HG03060 (cell line): Measurements from ENCODE around the gene DNAJB14.

Experiments
- ATAC-seq: cut with Tn5 transposase; IDR thresholded peaks from one replicate; pipeline ENCODE4 v1.9.1; 2021; ENCODE audit warnings: low read depth, moderate number of reproducible peaks; ENCODE audit not compliant: unreplicated experiment

DNAJB14 gene

GRCh38 chr4:99875071-99875470 lies 71.3 kb downstream of the DNAJB14 start:
- no peak for ATAC-seq

DNA sequence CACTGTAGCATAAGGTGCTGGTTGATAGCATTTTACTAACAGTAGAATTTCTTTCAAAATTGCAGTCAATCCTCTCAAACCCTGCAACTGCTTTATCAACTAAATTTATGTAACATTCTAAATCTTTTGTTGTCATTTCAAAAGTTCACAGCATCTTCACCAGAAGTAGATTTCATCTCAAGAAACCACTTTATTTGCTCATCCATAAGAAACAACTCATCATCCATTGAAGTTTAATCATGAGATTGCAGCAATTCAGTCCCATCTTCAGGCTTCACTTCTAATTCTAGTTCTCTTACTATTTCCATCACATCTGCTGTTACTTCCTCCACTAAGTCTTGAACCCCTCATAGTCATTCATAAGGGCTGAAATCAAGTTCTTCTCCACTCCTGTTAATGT lies 73.8 kb downstream of the DNAJB14 start:
- no peak for ATAC-seq

DNA sequence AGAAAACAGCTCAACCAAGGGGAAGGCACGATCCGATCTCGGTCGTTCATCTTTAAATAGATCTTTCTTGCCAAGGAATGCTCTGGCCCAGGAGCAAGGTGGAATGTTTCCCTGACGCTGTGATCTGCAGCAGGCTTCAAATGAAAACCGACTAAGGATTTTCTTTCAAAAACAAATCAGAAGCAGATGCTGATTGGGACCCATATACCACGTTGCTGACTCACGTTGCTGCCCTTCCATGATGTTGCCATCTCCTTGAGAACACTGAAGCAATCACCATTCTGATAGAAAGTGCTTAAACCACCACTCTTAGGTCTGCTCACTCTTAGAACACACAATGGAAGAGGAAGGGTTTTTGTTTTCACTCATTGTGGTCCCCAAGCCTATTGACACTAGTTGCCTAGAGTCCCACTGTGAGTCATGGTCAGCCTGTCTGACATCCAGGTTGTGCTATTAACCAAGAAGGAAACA lies 78.3 kb downstream of the DNAJB14 start:
- ATAC-seq: no peak

- ATAC-seq: no peak
Measured at GRCh38 chr4:99863804-99864203, 82.6 kb downstream of the DNAJB14 start.

- ATAC-seq: peak; percentile 59
Measured at GRCh38 chr4:99861120-99861905, 85.1 kb downstream of the DNAJB14 start.

GRCh38 chr4:99860521-99860920 lies 85.9 kb downstream of the DNAJB14 start:
- ATAC-seq: no peak

- ATAC-seq: peak; percentile 46
Measured at GRCh38 chr4:99859618-99860017, 86.8 kb downstream of the DNAJB14 start.

DNA sequence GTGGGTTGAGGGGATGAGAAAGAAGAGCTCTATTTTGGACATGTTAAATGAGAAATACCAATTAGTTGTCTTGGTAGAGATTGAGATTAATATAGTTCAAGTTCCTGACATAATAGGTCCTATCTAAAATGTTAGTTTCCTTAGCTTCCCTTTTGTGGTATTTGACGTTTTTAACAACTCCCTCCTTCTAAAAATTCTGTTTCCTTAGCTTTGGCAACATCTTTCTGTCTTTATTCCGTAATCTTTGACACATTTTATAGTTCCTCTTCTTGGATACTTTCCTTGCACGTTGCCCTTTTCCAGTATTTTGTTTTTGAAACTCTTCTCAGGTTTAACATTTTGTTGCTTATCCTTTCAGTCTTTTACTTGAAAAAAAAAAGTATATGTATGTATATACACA lies 89.1 kb downstream of the DNAJB14 start:
- ATAC-seq: no peak

- no peak for ATAC-seq
Measured at GRCh38 chr4:99856166-99856565, 90.3 kb downstream of the DNAJB14 start.

DNA sequence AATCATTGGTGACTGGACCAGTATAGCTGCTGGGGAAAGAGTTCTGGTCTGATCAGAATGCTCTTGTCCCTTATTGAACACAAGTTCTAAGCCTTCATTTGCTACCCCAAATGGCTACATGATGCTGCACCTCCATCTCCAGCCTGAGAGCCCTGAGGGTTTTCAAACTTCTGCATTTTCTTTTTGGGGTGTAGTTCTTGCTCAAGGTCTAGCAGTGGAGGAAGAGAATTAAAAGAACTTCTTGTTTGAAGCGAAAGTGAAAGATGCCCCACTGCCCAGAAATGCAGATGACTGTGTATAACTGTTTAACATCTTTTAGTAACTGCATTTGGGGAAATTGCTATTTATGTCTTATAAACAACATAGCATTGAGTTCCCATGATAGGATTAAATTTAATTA lies 90.7 kb downstream of the DNAJB14 start:
- peak; percentile 29 for ATAC-seq

GRCh38 chr4:99853999-99854398 lies 92.4 kb downstream of the DNAJB14 start:
- no peak for ATAC-seq

- ATAC-seq: no peak
Measured at GRCh38 chr4:99853190-99853589, 93.2 kb downstream of the DNAJB14 start.

DNA sequence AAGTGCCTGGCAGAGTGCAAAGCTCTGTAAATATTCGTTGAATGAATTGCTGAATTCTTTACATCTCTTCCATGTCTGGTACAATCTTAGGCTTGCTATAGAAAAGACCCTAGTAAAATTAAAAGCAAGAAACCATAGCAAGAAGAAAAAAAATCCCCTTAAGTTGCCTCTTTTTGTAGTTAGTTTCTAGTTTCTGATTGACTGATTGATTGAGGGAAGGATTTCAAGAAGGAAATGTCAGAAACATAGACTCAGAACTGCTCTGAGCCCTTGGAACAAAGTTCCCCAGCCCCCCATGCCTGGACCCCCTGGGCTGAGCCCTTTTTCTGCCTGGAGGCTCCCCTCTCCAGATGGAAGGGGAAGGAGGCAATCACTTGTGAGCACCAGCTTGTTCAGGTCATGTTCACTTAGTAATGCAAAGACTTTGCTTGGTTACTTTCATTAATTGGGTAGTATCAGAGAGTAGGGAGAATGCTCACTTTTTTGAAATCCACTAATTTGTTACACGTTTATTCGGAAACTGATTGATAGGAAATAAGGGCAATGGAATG lies 94.1 kb downstream of the DNAJB14 start:
- no peak for ATAC-seq

GRCh38 chr4:99848591-99849001 lies 97.8 kb downstream of the DNAJB14 start:
- peak; percentile 27 for ATAC-seq

GRCh38 chr4:99847362-99847976 lies 98.9 kb downstream of the DNAJB14 start:
- ATAC-seq: peak; percentile 53

DNA sequence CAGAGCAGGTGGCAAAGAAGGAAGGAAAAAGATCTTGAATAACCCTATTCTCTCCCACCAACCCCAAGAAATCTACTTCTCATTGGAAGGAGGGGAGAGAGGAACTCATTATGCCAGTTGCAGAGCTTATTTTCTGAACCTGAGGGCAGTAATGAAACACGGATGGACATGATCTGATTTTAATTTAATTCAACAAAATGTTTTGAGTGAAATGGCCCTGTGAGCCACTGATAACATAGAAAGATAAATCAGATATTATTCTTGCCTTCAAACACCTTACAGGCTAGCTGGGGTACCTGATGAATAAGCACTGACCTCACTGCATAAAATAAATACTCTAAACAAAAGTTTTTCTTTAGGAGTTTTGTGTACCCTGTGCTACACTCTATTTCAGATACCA lies 99.5 kb downstream of the DNAJB14 start:
- ATAC-seq: no peak
